ENCODE measurements around the gene ZNF550.

ZNF550 gene

DNA sequence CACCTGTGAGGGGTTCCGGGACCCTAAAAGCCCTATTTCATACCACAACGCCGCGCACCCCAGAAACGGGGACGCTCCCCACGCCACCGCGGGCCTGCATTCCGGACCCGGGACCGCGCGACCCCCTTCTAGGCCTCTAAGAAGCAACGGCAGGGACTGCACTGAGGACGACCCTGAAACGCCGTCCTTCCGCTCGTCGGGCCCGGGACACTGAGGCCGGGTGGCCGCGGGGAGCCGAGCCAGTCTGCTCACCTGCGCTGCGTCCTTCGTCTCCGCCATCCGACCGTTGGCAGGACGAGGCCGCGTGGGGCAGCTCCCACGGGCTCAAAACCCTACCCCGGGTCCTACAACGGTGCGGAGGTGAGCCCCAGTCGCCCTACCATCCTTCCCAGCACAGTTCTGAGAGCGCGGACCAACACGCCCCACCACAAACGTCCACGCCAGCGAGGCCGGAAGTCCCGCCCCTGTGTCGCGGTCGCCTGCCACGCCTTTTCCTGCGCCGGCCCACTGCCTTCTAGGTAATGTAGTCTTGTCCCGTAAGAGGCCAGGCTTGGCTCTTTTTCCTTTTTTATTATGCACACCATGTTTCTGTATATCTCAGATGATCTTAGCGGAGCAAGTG lies at the start of gene ZNF550:
ZNF550 (minus strand) TSS at position 460 of the 622 bp plus-strand sequence; CDS start at position 279, 181 bp downstream.
- no peak for TF ChIP-seq CTCF (conservative IDR thresholded peaks at IDR 0.05; ENCODE audit: low read depth, low read length)
- peak within 1 kb of the TSS; percentile 98 for H3K4me3 ChIP-seq (ENCODE audit: low read depth, low read length)
- DNase-seq (ENCODE audit: low read depth) = peak; percentile 92

DNA sequence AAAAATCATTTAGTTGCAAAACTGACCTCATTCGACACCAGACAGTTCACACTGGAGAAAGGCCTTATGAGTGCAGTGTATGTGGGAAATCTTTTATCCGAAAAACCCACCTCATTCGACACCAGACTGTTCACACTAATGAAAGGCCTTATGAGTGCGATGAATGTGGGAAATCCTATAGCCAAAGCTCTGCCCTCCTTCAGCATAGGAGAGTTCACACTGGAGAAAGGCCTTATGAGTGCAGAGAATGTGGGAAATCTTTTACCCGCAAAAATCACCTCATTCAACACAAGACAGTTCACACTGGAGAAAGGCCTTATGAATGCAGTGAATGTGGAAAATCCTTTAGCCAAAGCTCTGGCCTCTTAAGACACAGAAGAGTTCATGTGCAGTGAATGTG lies 47.3 kb upstream of the ZNF550 start:
- no peak for TF ChIP-seq CTCF (conservative IDR thresholded peaks at IDR 0.05; ENCODE audit: low read depth, low read length)
- DNase-seq (ENCODE audit: low read depth) = no peak
- H3K4me3 ChIP-seq (ENCODE audit: low read depth, low read length) = no peak overlapping the region

- DNase-seq (ENCODE audit: low read depth) = peak; percentile 92
- peak within 1 kb of the TSS; percentile 81 for H3K4me3 ChIP-seq (ENCODE audit: low read depth, low read length)
- TF ChIP-seq CTCF (conservative IDR thresholded peaks at IDR 0.05; ENCODE audit: low read depth, low read length) = peak; percentile 6
Measured at GRCh38 chr19:57599761-57600383, 40.2 kb upstream of the ZNF550 start, which contains the start of gene ZNF530. Gene ZNF530, plus strand, starts transcription at chr19:57599885. Its CDS starts 4,461 bp downstream, at chr19:57604346.

- H3K4me3 ChIP-seq (ENCODE audit: low read depth, low read length) = peak overlapping the region; percentile 81
- TF ChIP-seq CTCF (conservative IDR thresholded peaks at IDR 0.05; ENCODE audit: low read depth, low read length) = no peak
- no peak for DNase-seq (ENCODE audit: low read depth)
Measured at GRCh38 chr19:57599377-57599760, 39.7 kb upstream of the ZNF550 start.

GRCh38 chr19:57587529-57587928 lies 27.9 kb upstream of the ZNF550 start:
- H3K4me3 ChIP-seq (ENCODE audit: low read depth, low read length) = no peak overlapping the region
- peak; percentile 45 for DNase-seq (ENCODE audit: low read depth)
- no peak for TF ChIP-seq CTCF (conservative IDR thresholded peaks at IDR 0.05; ENCODE audit: low read depth, low read length)

- peak within 1 kb of the TSS; percentile 75 for H3K4me3 ChIP-seq (ENCODE audit: low read depth, low read length)
- peak; percentile 93 for DNase-seq (ENCODE audit: low read depth)
- TF ChIP-seq CTCF (conservative IDR thresholded peaks at IDR 0.05; ENCODE audit: low read depth, low read length) = peak; percentile 1
Measured at GRCh38 chr19:57583521-57584416, 24.1 kb upstream of the ZNF550 start, which contains the start of gene ZIK1. Gene ZIK1, plus strand, starts transcription at chr19:57584145. Its CDS starts 212 bp downstream, at chr19:57584357.

All from choroid plexus epithelial cell (primary cell).